Chondrocyte (in vitro differentiated cells): Measurements from ENCODE around the gene RELL1. TPM values are rescaled to one million over a fixed set of nuclear protein-coding genes. Genes with fewer than 3 reads are reported as not detected.

Source experiments
- DNase-seq: peaks from one replicate; pipeline ENCODE4 v3.0.0; 2021; ENCODE audit warnings: mixed read lengths, low spot score
- H3K27ac Mint-ChIP-seq: one replicate; pipeline ENCODE4 v1.8.0; 2021; ENCODE audit warnings: mild to moderate bottlenecking, moderate library complexity, mixed read lengths; ENCODE audit not compliant: unreplicated experiment
- H3K27me3 Mint-ChIP-seq: 2 replicates; pipeline ENCODE4 v1.8.0; 2021; ENCODE audit warnings: low read depth, mixed read lengths
- H3K36me3 Mint-ChIP-seq: 2 replicates; pipeline ENCODE4 v1.8.0; 2021; ENCODE audit warnings: low read depth, mixed read lengths
- H3K4me1 Mint-ChIP-seq: 2 replicates; pipeline ENCODE4 v1.8.0; 2021; ENCODE audit warnings: low read depth, mild to moderate bottlenecking, mixed read lengths
- H3K4me3 Mint-ChIP-seq: one replicate; pipeline ENCODE4 v1.8.0; 2021; ENCODE audit warnings: mild to moderate bottlenecking, moderate library complexity, mixed read lengths; ENCODE audit not compliant: unreplicated experiment
- H3K9me3 Mint-ChIP-seq: 2 replicates; pipeline ENCODE4 v1.8.0; 2021; ENCODE audit warnings: low read depth, mixed read lengths
- total RNA-seq: library from RNA; stranded (reverse); gene quantifications from 3 replicates; pipeline ENCODE4 v1.2.1, GENCODE V29; 2021
- TF ChIP-seq, protein P1 (sequence below): fragments of 200-600 bp; sonication (generic); IDR thresholded peaks from 2 replicates; pipeline ENCODE4 v1.5.0; 2021; ENCODE audit warnings: antibody characterized with exemption, mild to moderate bottlenecking, moderate library complexity

The RELL1 gene
- total RNA-seq, 1 donor from 2014 or later = 22.8 TPM

GRCh38 chr4:37697566-37697965 lies 11.4 kb upstream of the RELL1 start:
- Mint-ChIP-seq H3K27me3 (no peaks in the 10 kb centered on the region), H3K36me3 (no peaks in the 10 kb centered on the region), H3K27ac (no peak overlapping the region), H3K4me1 (peaks cover 20% of the 10 kb centered on the region), H3K4me3 (no peak overlapping the region), H3K9me3 (peaks cover 1% of the 10 kb centered on the region)
- TF ChIP-seq, protein P1, sequence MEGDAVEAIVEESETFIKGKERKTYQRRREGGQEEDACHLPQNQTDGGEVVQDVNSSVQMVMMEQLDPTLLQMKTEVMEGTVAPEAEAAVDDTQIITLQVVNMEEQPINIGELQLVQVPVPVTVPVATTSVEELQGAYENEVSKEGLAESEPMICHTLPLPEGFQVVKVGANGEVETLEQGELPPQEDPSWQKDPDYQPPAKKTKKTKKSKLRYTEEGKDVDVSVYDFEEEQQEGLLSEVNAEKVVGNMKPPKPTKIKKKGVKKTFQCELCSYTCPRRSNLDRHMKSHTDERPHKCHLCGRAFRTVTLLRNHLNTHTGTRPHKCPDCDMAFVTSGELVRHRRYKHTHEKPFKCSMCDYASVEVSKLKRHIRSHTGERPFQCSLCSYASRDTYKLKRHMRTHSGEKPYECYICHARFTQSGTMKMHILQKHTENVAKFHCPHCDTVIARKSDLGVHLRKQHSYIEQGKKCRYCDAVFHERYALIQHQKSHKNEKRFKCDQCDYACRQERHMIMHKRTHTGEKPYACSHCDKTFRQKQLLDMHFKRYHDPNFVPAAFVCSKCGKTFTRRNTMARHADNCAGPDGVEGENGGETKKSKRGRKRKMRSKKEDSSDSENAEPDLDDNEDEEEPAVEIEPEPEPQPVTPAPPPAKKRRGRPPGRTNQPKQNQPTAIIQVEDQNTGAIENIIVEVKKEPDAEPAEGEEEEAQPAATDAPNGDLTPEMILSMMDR = no peak
- no peak for DNase-seq

- DNase-seq = no peak
- H3K9me3 Mint-ChIP-seq = peaks cover 3% of the 10 kb centered on the region
- peak overlapping the region; percentile 83 for H3K27ac Mint-ChIP-seq
- H3K4me3 Mint-ChIP-seq = no peak overlapping the region
- peaks cover 20% of the 10 kb centered on the region for H3K4me1 Mint-ChIP-seq
- TF ChIP-seq, protein P1 = no peak
- H3K36me3 Mint-ChIP-seq = no peaks in the 10 kb centered on the region
- no peaks in the 10 kb centered on the region for H3K27me3 Mint-ChIP-seq
Observed at GRCh38 chr4:37693450-37694190, 7.4 kb upstream of the RELL1 start.

DNA sequence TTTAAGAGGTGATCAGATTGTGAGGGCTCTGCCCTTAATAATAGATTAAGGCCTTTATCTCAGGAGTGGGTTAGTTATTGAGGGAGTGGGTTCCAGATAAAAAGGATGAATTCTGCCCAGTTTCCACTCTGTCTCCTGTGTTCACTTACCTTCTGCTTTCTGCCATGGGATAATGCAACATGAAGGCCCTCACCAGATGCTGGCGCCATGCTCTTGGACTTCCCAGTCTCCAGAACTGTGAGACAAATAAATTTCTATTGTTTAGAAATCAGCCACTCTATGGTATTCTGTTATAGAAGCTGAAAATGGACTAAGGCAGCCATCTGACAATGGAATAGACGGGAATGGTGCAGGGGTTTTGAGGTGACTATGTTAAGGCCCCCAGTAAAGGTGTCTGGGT lies 6.9 kb upstream of the RELL1 start:
- peak overlapping the region; percentile 83 for H3K27ac Mint-ChIP-seq
- no peak for DNase-seq
- H3K27me3 Mint-ChIP-seq = no peaks in the 10 kb centered on the region
- no peak overlapping the region for H3K4me3 Mint-ChIP-seq
- no peaks in the 10 kb centered on the region for H3K36me3 Mint-ChIP-seq
- peaks cover 20% of the 10 kb centered on the region for H3K4me1 Mint-ChIP-seq
- TF ChIP-seq, protein P1 = no peak
- H3K9me3 Mint-ChIP-seq = peaks cover 3% of the 10 kb centered on the region

DNA sequence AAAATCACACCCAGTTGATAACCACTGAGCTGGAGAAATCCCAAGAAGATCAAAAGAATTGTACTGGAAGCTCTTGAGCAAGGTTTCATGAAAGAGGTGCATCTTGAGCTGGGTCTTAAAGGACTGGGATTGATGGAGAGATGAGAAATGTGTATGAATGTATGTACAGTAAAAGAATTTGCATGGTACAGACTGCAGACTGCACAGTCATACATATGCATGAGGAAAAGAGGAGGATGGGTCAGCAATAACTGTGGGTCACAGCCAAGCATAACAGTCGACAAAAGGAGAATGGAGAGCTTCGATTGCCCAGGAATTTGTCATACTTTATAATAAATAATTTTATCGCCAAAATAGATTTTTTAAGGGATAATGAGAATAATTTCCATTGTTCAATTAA lies 4.8 kb upstream of the RELL1 start:
- Mint-ChIP-seq H3K4me3 (no peak overlapping the region), H3K27ac (no peak overlapping the region), H3K9me3 (peaks cover 3% of the 10 kb centered on the region), H3K4me1 (peaks cover 19% of the 10 kb centered on the region), H3K27me3 (no peaks in the 10 kb centered on the region), H3K36me3 (no peaks in the 10 kb centered on the region)
- no peak for DNase-seq
- TF ChIP-seq, protein P1 = no peak

- no peak for DNase-seq
- no peak overlapping the region for H3K4me3 Mint-ChIP-seq
- peaks cover 3% of the 10 kb centered on the region for H3K9me3 Mint-ChIP-seq
- no peaks in the 10 kb centered on the region for H3K27me3 Mint-ChIP-seq
- TF ChIP-seq, protein P1 = no peak
- H3K27ac Mint-ChIP-seq = no peak overlapping the region
- peaks cover 29% of the 10 kb centered on the region for H3K4me1 Mint-ChIP-seq
- H3K36me3 Mint-ChIP-seq = no peaks in the 10 kb centered on the region
Observed at GRCh38 chr4:37689353-37690095, 3.3 kb upstream of the RELL1 start.
